Activated naive CD4-positive, alpha-beta T cell treated with anti-CD3 and anti-CD28 coated beads, Interleukin-2, amount 50 U/mL, for 72 hours (primary cell): Measurements from ENCODE around the gene SERPINA9. TPM values are rescaled to one million over a fixed set of nuclear protein-coding genes. Genes with fewer than 3 reads are reported as not detected.

Experiments
- ATAC-seq, 2 donors: fragments of 150-1000 bp; cut with Tn5 transposase; 2 replicates each; pipeline ENCODE4 v1.10.0; 2021; ENCODE audit warnings: mild to moderate bottlenecking in 2 of 2, moderate library complexity in 2 of 2
- DNase-seq, 2 donors: peaks; one replicate each; pipeline ENCODE4 v3.0.0; 2021 to 2022; ENCODE audit warnings: low spot score in 2 of 2
- H3K27ac Mint-ChIP-seq, 2 donors: one replicate each; pipeline ENCODE4 v1.8.0; 2022; ENCODE audit warnings: mild to moderate bottlenecking in 2 of 2, mixed read lengths in 2 of 2
- H3K36me3 Mint-ChIP-seq, 2 donors: one replicate each; pipeline ENCODE4 v1.8.0; 2022; ENCODE audit warnings: mixed read lengths in 2 of 2
- H3K9me3 Mint-ChIP-seq, 2 donors: one replicate each; pipeline ENCODE4 v1.8.0; 2022; ENCODE audit warnings: mixed read lengths in 2 of 2
- total RNA-seq, 2 donors: library from RNA; stranded (reverse); gene quantifications; one replicate each; pipeline ENCODE4 v1.2.3, GENCODE V29; 2022

Gene SERPINA9
- total RNA-seq, 2 donors from 2014 or later, result not detected

DNA sequence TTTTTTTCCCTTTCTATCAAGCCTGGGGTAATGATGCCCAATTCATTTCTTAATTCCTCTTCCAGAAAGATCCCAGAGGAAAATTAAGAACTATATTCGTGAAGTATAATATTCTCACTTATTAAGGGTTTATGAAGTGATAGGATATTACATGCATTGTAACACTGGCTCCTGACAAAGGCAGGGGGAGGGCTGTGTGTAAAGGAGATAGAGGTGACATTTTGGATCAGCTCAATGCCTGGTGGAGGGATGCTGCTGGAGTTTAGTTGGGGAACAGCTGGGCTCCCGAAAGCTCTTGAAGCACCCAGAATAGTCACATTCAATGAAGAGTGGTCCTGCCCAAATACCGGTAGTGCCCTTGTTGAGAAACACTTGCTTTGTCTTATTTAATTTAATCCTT lies 24.2 kb downstream of the SERPINA9 start:
- DNase-seq (no peak), ATAC-seq (no peak)
- Mint-ChIP-seq H3K36me3 (peaks cover 0 to 6% of the 10 kb centered on the region in 2 donors), H3K27ac (no peak overlapping the region), H3K9me3 (peaks cover 0 to 4% of the 10 kb centered on the region in 2 donors)

DNA sequence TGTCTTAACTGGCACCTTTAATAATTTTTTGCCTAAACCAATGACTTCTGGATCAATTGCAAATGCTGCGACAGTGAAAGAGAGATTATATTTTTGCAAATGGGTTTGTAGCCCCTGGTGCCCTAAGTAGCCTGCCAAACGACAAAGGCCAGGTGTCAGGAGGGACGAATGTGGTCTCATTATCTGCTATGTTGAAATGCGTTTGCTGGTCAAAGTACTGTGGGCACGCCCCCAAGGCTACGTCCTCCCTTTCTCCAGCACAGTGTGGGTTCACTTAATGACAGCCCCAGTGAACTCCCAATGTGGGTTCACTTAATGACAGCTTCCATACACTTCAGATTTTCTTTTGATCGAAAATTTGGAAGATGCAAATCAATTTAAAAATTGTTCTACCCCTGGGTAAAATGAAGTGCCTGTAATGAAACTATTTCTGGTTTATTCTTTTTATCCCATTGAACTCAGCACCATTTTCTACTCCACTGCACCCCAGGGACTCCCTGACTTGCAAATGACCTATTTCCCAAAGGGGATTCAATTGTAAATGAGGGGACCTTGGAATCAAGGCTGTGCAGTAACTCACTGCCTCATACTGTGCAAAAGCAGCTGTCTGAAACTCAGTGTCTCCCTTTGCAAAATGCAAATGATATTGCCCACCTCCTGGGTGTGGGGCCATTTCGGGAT lies 24.8 kb downstream of the SERPINA9 start:
- Mint-ChIP-seq H3K36me3 (peaks cover 0 to 6% of the 10 kb centered on the region in 2 donors), H3K27ac (no peak overlapping the region), H3K9me3 (peaks cover 0 to 4% of the 10 kb centered on the region in 2 donors)
- DNase-seq (no peak), ATAC-seq (no peak)

DNA sequence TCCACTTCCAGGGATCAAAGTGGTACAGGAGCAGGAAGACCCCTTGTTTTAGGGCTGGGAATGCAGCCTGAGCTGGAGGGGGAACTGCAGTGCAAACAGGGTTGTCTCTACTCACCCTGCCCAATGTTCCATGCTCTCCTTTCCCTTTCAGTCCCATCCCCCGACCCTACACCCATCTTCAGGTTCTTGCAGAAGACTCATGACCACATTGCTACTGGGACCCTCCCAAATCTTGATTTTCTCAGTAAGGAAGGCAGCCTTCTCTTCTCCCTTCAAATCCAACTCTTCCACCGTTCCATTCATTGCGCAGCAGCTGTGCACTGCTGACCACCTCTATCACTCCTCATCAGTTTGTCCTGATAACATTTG lies 25.3 kb downstream of the SERPINA9 start:
- ATAC-seq, result no peak
- peaks cover 0 to 1% of the 10 kb centered on the region in 2 donors for H3K36me3 Mint-ChIP-seq
- H3K27ac Mint-ChIP-seq, result no peak overlapping the region
- peaks cover 0 to 4% of the 10 kb centered on the region in 2 donors for H3K9me3 Mint-ChIP-seq
- no peak for DNase-seq

DNA sequence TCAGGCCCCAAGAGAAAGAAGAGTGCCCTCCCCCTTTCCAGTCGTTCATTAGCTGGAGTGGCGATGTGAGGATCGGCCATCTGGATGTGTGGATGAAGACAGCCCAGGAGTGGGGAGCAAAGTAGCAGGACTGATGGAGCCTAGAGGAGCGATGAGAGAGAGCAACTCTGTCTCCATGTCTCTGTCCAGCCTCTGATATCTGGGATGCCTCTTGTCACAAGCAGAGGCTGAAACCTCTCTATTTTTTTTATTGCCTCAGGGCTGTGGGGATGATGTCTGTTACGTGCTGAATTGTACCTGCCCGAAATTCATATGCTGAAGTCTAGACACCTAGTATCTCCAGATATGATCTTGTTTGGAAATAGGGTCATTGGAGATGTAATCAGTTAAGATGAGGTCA lies 26.1 kb downstream of the SERPINA9 start:
- no peak overlapping the region for H3K27ac Mint-ChIP-seq
- no peaks in the 10 kb centered on the region for H3K36me3 Mint-ChIP-seq
- H3K9me3 Mint-ChIP-seq, result peaks cover 0 to 4% of the 10 kb centered on the region in 2 donors
- ATAC-seq (no peak), DNase-seq (no peak)

DNA sequence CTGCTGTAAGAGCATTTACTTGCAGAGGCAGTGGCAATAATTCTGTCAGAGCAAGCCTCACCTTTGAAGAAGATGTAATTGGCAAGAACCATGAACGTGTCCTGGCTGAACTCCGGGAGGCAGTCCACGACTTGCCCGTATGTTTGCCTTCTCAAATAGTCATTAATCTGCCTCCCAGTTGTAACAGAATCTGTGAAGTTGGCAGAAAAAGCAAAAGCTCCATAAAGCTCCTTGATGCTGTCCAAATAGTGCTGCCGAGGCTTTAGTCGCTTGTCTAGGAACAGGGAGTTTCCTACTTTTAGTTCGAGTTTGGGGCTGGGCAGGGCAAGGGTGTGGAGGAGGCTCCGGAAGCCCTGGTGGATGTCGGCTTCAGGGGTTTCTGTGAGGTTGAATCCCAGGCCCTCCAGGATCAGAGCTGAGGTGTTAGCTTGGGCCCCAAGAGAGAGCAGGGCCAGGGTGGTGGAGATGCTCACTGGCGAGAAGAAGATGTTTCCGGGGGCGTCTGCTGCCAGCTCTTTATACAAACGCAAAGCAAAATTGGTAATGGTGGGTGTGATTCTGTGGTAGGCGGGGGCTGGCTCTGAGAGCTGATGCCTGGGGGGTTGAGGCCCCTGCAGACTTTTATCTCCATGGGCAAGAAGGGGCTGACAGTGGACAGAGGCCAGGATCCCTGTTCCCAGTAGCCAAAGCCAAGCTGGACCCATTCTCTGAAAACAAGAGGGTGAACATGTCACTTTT lies 27.8 kb downstream of the SERPINA9 start:
- DNase-seq (no peak), ATAC-seq (no peak)
- Mint-ChIP-seq H3K27ac (no peak overlapping the region), H3K9me3 (no peaks in the 10 kb centered on the region), H3K36me3 (no peaks in the 10 kb centered on the region)

DNA sequence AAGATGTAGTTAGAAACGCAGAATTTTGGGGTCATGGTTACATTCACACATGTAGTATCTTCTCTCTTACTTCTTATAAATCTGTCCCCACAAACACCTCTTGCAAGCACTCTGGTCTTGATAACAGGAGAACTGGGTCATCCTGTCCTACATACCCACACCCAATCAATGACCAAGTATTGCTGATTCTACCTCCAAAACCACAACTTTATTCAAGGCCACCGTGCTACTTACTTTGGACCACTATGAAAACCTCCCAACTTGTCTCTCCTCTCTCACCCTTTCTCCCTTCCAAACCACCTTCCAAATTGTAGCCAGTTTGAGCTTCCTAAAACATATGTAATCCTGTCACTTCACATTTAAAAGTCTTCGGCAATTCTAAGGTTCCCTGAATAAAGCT lies 28.8 kb downstream of the SERPINA9 start:
- no peaks in the 10 kb centered on the region for H3K36me3 Mint-ChIP-seq
- ATAC-seq (no peak), DNase-seq (no peak)
- no peak overlapping the region for H3K27ac Mint-ChIP-seq
- no peaks in the 10 kb centered on the region for H3K9me3 Mint-ChIP-seq

DNA sequence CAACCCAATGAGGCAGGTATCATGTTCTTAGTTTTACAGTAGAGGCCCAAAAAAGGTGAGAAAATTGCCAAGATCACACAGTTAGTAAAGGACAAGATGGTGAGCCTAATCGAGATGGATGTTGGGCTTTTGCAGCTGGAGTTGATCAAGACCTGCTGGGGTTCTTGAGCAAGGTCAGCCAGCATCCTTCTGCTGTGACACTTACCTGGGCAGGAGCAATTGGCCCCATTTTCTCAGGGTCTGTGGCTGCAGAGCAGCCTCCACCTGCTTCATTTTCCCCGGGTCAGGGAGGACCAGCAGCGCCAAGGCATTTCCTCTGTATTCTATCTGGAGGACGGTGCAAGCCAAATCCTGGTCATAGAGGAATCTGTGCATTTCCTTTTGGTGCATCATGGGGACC lies 29.9 kb downstream of the SERPINA9 start:
- Mint-ChIP-seq H3K36me3 (no peaks in the 10 kb centered on the region), H3K27ac (no peak overlapping the region), H3K9me3 (peaks cover 0 to 8% of the 10 kb centered on the region in 2 donors)
- ATAC-seq, result no peak
- no peak for DNase-seq

DNA sequence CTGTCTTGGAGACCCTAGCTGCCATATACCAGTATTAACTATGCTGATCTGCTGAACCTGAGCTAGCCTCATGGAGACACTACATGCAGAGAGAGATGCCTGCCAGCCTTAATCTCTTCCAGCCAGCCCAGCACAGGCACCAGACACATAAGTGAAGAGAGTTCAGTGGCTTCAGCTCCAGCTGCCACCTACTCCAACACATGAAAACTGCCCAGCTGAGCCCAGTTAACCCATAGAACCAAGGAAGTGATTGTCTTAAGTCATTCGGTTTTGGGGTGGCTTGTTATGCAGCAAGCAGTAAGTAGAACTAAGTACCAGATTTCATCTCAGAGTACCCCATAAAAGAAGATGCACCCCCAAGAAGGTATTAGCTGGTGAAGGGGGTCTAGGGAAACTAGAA lies 31.0 kb downstream of the SERPINA9 start:
- Mint-ChIP-seq H3K27ac (no peak overlapping the region), H3K9me3 (peaks cover 0 to 8% of the 10 kb centered on the region in 2 donors), H3K36me3 (no peaks in the 10 kb centered on the region)
- DNase-seq (no peak), ATAC-seq (no peak)

DNA sequence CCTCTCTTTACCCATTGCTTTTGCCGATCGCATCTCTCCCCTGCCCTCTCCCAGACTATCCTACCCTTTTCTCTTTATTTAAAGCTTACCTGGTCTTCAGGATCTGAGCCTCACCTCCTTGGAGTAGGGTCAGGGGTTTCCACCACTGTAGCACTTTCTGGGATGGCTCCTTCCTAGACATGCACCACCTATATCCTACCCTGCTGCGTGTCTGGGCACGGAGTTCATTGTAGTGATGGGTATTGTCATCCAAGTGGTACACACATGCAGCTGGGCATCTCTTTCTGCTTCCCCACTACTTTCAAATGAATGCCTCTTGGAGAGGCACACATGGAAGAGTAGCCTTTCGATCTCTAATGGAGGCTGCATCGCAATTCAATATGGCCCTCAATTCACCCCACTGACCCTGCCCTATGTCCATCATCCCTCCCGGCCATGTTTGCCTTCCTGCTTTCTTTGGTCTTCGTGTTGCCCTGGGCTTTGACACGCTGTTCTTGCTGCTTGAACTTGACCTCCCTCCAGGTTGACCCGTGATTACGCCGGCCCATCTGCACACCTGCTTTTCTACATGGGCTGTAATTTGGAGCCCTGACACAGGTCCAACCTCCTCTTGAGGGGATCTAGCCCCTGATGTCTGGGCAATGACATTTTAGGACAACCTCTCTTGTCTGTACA lies 34.3 kb downstream of the SERPINA9 start:
- Mint-ChIP-seq H3K9me3 (peaks cover 0 to 8% of the 10 kb centered on the region in 2 donors), H3K36me3 (no peaks in the 10 kb centered on the region), H3K27ac (no peak overlapping the region)
- ATAC-seq (no peak), DNase-seq (no peak)

DNA sequence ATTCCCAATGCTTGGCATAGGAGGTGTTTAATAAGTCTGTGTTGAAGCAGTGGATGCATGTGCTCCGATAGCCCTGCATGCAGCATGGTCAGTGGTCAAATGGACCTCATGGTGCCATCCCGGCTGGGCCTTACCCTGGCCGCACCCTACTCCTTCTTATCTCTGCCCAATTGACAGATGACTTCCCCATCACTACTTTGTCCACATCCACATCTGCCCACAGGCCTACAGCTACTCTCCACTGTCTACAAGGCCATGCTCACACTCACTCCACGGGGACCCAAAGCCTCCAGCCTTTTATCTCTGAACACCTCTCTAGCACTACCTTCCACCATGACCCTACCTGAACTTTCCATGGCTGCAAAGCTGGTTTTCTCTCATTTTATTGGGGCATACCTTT lies 34.9 kb downstream of the SERPINA9 start:
- DNase-seq (no peak), ATAC-seq (no peak)
- Mint-ChIP-seq H3K36me3 (no peaks in the 10 kb centered on the region), H3K9me3 (peaks cover 0 to 8% of the 10 kb centered on the region in 2 donors), H3K27ac (no peak overlapping the region)

DNA sequence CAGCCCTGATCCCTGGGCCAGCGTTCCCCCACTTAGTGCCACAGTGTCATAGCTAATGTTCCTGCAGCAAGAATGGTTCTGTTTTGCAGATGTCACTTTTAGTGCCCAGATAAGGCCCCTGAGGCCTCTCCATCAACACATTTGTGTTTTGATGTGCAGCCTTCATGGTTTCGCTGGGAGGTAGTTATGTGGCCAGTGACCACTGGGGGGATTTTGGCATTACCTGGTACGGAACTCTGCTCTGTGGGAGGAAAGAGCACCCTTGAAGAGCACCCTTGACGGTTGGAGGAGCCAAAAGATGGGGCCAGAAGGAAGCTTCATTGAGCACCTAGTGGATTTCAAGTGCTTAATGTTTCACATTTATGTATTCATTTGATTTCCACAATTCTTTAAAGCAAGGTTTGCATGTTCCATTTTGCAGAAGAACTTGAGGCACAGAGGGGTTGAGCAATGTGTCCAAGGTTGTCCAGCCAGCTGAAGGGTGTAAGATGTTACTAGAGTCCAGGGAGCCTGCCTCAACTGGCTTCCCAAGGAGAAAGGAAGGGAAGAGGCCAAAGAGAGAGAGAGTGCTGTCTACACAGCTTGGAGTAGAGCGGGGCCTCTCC lies 36.4 kb downstream of the SERPINA9 start:
- Mint-ChIP-seq H3K36me3 (no peaks in the 10 kb centered on the region), H3K27ac (no peak overlapping the region), H3K9me3 (peaks cover 0 to 8% of the 10 kb centered on the region in 2 donors)
- DNase-seq (no peak), ATAC-seq (no peak)

DNA sequence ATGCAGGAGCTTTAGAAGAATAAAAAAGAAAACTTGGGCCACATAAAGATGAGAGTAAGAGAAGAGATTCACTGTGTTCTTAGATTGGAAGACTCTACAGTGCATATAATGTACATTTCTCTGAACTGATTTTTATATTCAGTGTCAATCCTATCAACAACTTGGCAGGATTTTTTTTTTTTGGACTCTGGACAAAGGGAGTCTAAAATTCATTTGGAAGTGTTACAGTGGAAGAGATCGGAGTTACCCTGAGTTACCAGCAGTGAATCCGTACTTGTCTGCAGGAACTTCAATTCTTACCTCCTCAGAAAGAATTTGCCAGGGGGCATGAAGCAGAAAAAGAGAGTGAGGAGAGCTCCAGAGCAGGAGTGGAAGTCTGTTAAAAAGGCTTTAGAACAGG lies 47.4 kb downstream of the SERPINA9 start:
- DNase-seq, result no peak
- Mint-ChIP-seq H3K9me3 (peaks cover 5 to 8% of the 10 kb centered on the region in 2 donors), H3K36me3 (no peaks in the 10 kb centered on the region), H3K27ac (no peak overlapping the region)
- ATAC-seq, result no peak

DNA sequence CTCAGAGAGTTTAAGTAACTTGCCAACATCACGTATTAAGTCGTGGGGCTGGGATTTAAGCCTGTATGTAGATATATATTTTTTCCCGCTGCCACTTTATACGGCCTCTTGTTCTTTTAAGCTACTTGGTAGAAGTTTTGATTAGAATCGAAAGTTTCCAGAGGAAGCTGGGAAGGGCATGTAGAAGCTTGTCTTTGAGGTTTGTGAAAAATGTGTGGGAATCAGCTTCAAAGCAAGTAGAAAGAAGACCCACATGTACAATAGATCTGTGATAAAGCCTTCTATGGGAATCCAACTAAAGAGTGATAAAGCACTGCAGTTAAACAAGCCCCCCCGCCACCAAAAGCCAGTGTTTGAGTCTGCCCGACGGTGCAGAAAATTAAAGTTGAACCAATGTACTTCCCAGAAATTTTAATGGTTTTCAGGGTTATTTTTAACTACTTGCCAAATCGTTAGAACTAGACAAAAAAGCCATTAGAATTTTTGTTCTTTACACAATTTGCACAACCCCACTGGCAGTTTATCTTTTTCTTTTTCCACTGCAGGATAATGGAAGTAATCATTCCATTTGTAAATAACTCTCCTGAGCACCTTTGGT lies 48.9 kb downstream of the SERPINA9 start:
- ATAC-seq, result no peak
- H3K27ac Mint-ChIP-seq, result no peak overlapping the region
- peaks cover 5 to 8% of the 10 kb centered on the region in 2 donors for H3K9me3 Mint-ChIP-seq
- H3K36me3 Mint-ChIP-seq, result no peaks in the 10 kb centered on the region
- DNase-seq, result no peak

DNA sequence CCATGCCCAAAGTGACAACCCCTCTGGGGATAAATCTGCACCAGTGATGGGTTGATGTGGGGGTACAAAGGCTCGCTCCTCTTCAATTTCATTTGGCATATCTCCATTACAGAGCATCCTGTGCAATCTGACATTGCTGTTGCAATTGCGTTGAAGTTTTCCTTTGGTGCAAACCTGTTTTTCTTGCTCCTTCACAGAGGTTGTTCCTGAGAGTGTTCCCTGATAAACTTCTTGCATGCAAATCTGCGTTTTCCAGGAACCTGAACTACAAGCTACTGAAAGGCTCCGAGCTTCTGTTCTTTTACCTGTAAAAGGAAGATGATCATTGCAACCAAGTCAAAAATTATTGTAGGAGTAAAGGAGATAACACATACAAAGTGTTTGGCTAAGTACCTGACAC lies 49.5 kb downstream of the SERPINA9 start:
- Mint-ChIP-seq H3K27ac (no peak overlapping the region), H3K9me3 (peaks cover 5 to 9% of the 10 kb centered on the region in 2 donors), H3K36me3 (peaks cover 0 to 2% of the 10 kb centered on the region in 2 donors)
- no peak for ATAC-seq
- DNase-seq, result no peak

DNA sequence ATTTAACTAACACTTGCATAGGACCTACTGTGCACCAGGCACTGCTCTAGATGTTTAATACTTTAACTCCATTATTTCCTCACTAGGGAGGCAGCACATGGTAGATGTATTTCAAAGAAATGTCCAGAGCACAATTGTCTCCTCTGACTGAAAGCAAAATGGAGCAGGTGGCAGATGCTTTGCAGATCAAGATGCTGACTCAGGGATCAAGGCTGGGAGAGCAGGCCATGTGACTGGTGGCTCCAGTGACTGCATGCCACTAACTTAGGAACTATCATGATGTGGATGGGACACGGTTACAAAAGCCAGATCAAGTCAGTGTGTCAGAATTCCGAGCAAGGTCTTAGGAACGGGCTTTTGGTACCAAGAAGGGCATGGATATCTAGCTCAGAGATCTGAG lies 51.6 kb downstream of the SERPINA9 start:
- DNase-seq (no peak), ATAC-seq (no peak)
- Mint-ChIP-seq H3K36me3 (peaks cover 0 to 5% of the 10 kb centered on the region in 2 donors), H3K27ac (no peak overlapping the region), H3K9me3 (peaks cover 4 to 9% of the 10 kb centered on the region in 2 donors)

DNA sequence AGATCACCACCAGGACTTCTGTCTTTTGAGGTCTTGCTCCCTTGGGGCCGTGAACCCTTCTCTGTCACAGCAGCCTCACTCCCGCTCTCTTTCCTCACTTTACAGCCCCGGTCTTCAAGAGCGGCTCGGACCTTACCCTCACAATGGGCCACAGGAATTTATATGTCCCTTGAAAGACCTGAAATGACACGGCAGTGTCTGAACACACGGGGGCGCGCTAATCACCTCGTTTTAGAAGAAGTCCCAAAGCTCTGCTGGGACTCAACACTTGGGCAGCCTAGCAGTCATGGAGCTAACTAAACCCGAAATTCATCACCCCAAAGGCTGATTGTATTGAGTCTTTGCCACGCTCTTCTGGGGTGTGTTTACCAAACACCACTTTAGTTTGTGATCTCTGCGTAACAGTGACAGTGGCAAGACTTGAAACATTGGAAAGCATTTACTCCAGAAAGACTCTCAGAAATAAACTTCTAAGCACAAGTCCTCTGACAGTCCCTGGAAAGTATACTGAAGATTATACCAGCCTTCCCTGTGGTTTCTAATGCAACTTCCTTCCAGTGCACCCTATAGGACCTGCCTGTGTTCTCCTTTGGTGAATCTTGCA lies 52.4 kb downstream of the SERPINA9 start:
- no peak overlapping the region for H3K27ac Mint-ChIP-seq
- DNase-seq (peak in 1 of 2 donors; percentile 61), ATAC-seq (peak in 1 of 2 donors; percentile 43)
- H3K36me3 Mint-ChIP-seq, result peaks cover 2 to 5% of the 10 kb centered on the region in 2 donors
- H3K9me3 Mint-ChIP-seq, result peaks cover 5 to 9% of the 10 kb centered on the region in 2 donors
